Right renal pelvis (tissue), 4 donors: ENCODE measurements around the gene TREH. TPM values are rescaled to one million over a fixed set of nuclear protein-coding genes. Genes with fewer than 3 reads are reported as not detected.
A peak's percentile ranks its signal among the peaks of the same experiment; 100 is the strongest.
"Not testable (repeated sequence)": the region's sequence is repeated elsewhere in the genome, so short reads cannot be mapped to it uniquely, and the experiment has no call there.

ENCODE experiments used
- DNase-seq, 4 donors: peaks; one replicate each; pipeline ENCODE4 v3.0.0-alpha.2; 2013; ENCODE audit warnings: low read depth in 4 of 4, low spot score in 3 of 4, missing footprints in 1 of 4
- polyA plus RNA-seq, 4 donors: library from polyadenylated mRNA; unstranded; fragments of 120-200 nt; gene quantifications; one replicate each; pipeline ENCODE4 v1.2.1, GENCODE V29; 2013; ENCODE audit not compliant: insufficient read length in 4 of 4

The TREH gene
- polyA plus RNA-seq, 4 donors: 0.41 to 1.4 (median 0.91) TPM

- no peak for DNase-seq
These were observed 20.2 kb upstream of the TREH start for GRCh38 chr11:118699506-118700220.

DNA sequence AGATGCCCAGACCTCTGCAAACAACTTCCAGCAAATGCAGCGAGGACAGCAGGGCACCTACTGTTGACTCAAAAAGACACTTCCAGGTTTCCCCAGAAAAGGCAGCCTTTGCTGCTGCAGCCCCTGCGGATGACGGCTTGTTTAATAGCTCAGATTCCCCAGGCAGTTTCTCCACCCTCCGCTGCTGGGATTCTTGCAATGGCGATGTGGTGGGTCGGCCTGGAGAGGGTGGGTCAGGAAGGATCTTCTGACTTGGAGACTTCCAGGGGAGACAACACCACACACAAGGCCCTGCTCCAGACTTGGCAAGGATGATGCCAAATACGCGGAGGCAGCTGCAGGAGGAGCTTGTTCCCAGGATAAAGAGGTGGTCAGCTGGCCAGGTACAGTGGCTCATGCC is 17.9 kb upstream of the TREH start:
- DNase-seq: no peak

GRCh38 chr11:118696673-118697226 is 17.3 kb upstream of the TREH start:
- no peak for DNase-seq

GRCh38 chr11:118694771-118695170 is 15.3 kb upstream of the TREH start:
- no peak for DNase-seq

DNA sequence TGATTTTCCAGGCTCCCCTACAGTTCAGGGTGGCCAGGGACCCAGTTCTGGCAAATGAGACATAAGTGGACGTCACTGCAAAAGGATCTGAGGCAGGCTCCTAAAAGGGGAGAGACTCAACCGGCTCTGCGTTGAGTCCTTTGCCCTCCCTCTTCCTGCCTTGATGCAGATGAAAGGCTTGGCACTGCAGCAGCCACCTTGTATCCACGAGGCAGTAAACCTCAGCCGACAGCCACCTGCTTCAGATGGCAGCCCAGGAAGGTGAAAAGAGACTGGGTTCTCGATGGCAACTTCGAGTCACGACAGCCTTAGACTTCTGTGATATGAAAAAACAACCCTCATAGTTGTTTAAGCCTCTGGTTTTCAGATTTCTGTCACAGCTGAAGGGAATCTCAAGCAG is 14.7 kb upstream of the TREH start:
- DNase-seq: no peak

DNA sequence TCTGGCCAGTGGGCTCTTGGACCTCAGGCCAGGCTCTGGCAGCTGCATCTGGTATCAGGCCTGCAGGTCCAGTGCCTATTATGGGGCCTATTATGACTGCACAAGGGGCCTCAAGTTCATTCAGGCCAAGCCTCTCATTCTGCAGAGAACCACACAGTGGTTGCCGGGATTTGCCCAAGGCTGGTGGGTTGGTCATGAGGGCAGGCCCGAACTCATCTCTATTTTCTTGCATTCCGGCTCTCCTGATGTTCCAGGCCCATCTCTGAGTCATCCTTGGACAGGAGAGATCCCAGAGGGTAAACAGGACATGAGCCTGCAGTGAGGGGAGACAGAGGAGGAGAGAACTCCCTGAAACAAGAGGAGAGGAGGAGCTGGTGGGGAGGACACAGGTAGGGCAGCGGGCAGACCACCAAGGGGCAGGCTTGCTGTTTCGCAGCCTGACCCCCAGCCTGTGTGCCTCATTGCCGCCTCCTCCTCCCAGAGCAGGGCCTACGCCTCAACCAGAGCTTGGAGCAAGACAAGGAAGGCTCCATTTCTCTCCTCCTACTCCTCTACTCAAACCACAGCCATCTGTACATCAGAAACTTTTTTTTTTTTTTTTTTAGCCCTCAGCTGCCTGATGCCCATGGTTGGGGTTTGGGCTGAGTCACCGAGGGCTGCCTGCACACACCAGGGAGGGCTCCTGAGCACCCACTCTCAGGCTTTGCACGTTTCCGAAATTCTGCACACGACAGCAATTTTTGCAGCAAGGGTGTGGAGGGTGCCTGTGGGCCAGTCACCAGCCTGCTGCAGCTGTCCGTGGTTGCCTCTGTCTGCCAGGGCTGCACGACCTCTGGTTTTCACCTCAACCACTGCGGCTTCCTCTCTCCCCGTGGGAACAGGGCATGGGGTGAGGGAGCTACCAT is 12.7 kb upstream of the TREH start:
- no peak for DNase-seq

- DNase-seq: no peak
These were observed 11.3 kb upstream of the TREH start for GRCh38 chr11:118690553-118691304.

DNA sequence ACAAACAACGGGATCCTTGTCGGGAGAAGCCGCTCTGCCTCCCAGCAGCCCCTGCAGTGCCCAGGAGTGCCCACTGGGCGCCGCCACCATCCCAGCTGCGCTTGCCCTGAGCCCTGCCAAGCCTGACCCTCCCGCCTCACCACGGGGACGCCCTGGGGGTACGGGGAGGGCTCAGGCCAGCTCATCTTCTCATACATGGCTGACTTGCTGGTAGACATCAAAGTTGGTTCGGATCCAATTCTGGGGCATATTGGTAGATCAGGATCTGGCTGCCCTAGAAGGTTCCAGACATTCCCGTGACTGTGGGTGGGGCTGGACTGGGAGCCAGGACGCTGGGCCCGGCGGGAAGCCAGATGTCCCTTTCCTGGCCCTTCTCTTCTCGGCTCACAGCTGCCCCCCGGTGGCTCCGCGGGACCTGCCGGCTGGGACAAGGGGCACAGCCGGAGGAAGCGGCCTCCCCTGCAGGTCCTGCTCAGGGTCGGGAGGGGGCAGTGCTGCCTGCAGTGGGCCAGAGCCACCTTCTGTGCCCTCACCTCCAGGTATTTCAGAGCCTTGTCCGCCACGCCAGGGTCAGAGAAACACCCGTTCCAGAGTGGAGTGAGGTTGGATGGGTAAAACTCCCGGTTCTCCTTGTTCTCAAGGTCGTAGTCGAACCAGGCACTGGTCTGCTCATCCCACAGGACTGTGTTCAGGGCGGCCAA is 10.6 kb upstream of the TREH start:
- peak; percentile 77 to 89 (median 86) for DNase-seq

GRCh38 chr11:118689503-118689851 is 10.0 kb upstream of the TREH start:
- DNase-seq: no peak

GRCh38 chr11:118688851-118689502 is 9.5 kb upstream of the TREH start:
- no peak for DNase-seq

DNA sequence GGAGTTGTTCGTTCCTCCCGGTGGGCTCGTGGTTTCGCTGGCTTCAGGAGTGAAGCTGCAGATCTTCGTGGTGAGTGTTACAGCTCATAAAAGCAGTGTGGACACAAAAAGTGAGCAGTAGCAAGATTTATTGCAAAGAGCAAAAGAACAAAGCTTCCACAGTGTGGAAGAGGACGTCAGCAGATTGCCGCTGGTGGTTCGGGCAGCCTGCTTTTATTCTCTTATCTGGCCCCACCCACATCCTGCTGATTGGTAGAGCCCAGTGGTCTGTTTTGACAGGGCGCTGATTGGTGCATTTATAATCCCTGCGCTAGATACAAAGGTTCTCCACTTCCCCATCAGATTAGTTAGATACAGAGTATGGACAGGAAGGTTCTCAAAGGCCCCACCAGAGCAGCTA is 8.9 kb upstream of the TREH start:
- not testable (repeated sequence) for DNase-seq

- no peak for DNase-seq
These were observed 8.5 kb upstream of the TREH start for GRCh38 chr11:118687906-118688305.

GRCh38 chr11:118684187-118684586 is 4.7 kb upstream of the TREH start:
- no peak for DNase-seq

DNA sequence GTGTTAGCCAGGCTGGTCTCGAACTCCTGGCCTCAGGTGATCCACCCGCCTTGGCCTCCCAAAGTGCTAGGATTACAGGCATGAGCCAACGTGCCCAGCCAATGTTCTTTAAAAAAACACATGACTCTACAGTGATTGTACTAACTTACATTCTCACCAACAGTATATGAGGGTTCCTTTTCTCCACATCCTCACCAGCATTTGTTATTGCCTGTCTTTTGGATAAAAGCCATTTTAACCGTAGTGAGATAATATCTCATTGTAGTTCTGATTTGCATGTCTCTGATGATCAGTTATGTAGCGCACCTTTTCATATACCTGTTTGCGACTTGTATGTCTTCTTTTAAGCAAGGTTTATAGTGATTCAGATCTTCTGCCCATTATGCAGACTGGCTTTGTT is 3.5 kb upstream of the TREH start:
- DNase-seq: not testable (repeated sequence)

GRCh38 chr11:118682372-118682771 is 2.9 kb upstream of the TREH start:
- DNase-seq: no peak

DNA sequence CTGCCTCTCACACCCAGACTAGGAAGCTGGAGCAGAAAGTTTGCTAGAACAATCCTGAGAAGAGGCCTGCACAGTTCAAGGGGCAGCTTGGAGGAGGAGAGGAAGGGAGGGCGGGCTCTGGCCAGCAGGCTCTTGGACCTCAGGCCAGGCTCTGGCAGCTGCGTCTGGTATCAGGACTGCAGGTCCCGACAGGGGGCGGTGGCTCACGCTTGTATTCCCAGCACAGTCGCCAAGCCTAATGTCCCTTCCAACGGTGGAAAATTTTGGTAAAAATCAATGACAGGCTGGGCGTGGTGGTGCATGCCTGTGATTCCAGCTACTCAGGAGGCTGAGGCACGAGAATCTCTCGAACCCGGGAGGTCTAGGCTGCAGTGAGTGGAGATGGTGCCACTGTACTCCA is 542 bp downstream of the TREH start:
- DNase-seq: not testable (repeated sequence)

GRCh38 chr11:118677977-118678376 is 1.5 kb downstream of the TREH start:
- no peak for DNase-seq

DNA sequence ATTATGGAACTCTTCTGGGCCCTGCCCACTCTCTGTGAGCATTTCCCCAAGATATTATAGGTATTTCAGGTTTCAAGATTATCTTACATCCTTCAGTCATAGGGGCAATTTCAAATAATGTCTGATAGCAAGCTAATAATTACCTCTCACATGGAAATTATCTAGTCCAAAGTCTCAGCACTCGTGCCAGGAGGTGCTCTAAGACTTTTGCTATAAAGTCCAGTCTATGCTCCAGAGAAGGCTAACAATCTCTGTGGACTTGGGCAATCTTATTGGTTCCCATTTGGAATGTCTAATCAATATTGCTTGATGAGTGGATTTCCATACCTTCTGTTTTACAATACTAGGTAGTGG is 5.4 kb downstream of the TREH start:
- DNase-seq: no peak

DNA sequence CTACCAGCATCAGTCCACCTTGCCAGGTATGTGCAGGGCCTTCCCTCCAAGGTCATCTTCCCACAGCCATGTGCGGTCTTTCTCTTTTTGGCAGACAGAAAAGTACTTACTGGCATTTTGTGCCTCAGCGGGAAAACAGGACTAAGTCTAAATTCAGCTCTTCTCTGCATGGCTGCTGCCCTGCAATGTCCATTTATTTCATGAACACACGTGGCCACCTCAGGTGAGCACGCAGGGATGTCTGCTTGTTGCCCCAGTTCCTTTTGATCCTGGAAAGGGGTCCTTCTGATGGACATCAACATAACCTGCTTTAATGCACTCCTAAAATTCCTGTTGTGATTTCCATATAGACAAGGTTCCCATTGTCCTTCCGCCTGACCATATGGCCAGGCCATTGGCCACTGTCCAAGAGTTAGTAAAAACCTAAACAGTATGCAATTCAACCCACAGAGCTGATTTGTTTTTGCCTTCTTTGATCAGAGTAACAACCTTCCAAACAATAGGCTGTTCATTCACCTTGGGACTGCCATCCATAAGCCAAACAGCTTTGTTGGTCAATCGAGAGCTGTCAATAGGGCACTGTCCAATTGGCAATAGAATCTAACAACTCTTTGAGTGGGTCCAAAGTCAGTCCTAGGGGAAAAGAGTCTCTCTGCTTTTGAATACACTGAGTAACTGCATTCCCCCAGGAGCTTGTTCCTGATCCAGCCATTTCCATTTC is 5.9 kb downstream of the TREH start:
- no peak for DNase-seq
